SK-N-SH treated with all-trans-retinoic acid at 6 μM for 48 hours (cell line): ENCODE data around the gene CNPY3.

Source experiments
- ARNTL ChIP-seq: fragments of 450-650 bp; formaldehyde crosslinking; IDR thresholded peaks from 2 replicates; pipeline ENCODE4 v1.5.0; 2020; ENCODE audit warnings: low read depth, mild to moderate bottlenecking, moderate library complexity, borderline replicate concordance
- BACH2 ChIP-seq: fragments of 250-450 bp; sonication (Bioruptor Pico); IDR thresholded peaks from 2 replicates; pipeline ENCODE4 v1.9.0; 2021; ENCODE audit warnings: mild to moderate bottlenecking, borderline replicate concordance
- GLIS3 ChIP-seq: fragments of 250-450 bp; sonication (Bioruptor Pico); IDR thresholded peaks from 2 replicates; pipeline ENCODE4 v1.5.0; 2020; ENCODE audit warnings: mild to moderate bottlenecking, moderate library complexity
- ISL1 ChIP-seq: fragments of 250-450 bp; sonication (Bioruptor Pico); IDR thresholded peaks from 2 replicates; pipeline ENCODE4 v2.1.2; 2022; ENCODE audit warnings: mild to moderate bottlenecking, moderate library complexity
- RARB ChIP-seq: fragments of 250-450 bp; sonication (Bioruptor Pico); IDR thresholded peaks from 2 replicates; pipeline ENCODE4 v1.8.0; 2021; ENCODE audit warnings: mild to moderate bottlenecking, moderate library complexity
- SNAI2 ChIP-seq: fragments of 250-450 bp; sonication (Bioruptor Pico); IDR thresholded peaks from 2 replicates; pipeline ENCODE4 v1.5.0; 2020; ENCODE audit warnings: mild to moderate bottlenecking, moderate library complexity
- ZFP3 ChIP-seq: fragments of 250-450 bp; sonication (Bioruptor Pico); IDR thresholded peaks from 2 replicates; pipeline ENCODE4 v1.5.0; 2020; ENCODE audit warnings: mild to moderate bottlenecking, moderate library complexity
- ZFP30 ChIP-seq: fragments of 450-650 bp; formaldehyde crosslinking; IDR thresholded peaks from 2 replicates; pipeline ENCODE4 v1.5.0; 2022; ENCODE audit warnings: mild to moderate bottlenecking, moderate library complexity
- ZNF565 ChIP-seq: fragments of 450-650 bp; formaldehyde crosslinking; conservative IDR thresholded peaks from 2 replicates; pipeline ENCODE4 v1.5.0; 2020; ENCODE audit warnings: low read depth, mild to moderate bottlenecking, moderate library complexity
- TF ChIP-seq, protein P1 (sequence below): fragments of 250-450 bp; sonication (Bioruptor Pico); IDR thresholded peaks from 2 replicates; pipeline ENCODE4 v1.8.0; 2020; ENCODE audit warnings: mild to moderate bottlenecking, moderate library complexity, borderline replicate concordance
- TF ChIP-seq, protein P2 (sequence below): fragments of 250-450 bp; sonication (Bioruptor Pico); IDR thresholded peaks from 2 replicates; pipeline ENCODE4 v1.5.0; 2020; ENCODE audit warnings: mild to moderate bottlenecking, moderate library complexity

GRCh38 chr6:42987533-42988451, 58.5 kb downstream of the CNPY3 start:
- TF ChIP-seq ZFP30 (CRISPR knock-in tag) (no peak), ISL1 (CRISPR knock-in tag) (no peak), RARB (CRISPR knock-in tag) (no peak), ZFP3 (no peak), ARNTL (CRISPR knock-in tag) (no peak), SNAI2 (no peak), BACH2 (no peak), GLIS3 (no peak), ZNF565 (CRISPR knock-in tag) (no peak)
- TF ChIP-seq, protein P1, sequence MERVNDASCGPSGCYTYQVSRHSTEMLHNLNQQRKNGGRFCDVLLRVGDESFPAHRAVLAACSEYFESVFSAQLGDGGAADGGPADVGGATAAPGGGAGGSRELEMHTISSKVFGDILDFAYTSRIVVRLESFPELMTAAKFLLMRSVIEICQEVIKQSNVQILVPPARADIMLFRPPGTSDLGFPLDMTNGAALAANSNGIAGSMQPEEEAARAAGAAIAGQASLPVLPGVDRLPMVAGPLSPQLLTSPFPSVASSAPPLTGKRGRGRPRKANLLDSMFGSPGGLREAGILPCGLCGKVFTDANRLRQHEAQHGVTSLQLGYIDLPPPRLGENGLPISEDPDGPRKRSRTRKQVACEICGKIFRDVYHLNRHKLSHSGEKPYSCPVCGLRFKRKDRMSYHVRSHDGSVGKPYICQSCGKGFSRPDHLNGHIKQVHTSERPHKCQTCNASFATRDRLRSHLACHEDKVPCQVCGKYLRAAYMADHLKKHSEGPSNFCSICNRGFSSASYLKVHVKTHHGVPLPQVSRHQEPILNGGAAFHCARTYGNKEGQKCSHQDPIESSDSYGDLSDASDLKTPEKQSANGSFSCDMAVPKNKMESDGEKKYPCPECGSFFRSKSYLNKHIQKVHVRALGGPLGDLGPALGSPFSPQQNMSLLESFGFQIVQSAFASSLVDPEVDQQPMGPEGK, result no peak
- TF ChIP-seq, protein P2, sequence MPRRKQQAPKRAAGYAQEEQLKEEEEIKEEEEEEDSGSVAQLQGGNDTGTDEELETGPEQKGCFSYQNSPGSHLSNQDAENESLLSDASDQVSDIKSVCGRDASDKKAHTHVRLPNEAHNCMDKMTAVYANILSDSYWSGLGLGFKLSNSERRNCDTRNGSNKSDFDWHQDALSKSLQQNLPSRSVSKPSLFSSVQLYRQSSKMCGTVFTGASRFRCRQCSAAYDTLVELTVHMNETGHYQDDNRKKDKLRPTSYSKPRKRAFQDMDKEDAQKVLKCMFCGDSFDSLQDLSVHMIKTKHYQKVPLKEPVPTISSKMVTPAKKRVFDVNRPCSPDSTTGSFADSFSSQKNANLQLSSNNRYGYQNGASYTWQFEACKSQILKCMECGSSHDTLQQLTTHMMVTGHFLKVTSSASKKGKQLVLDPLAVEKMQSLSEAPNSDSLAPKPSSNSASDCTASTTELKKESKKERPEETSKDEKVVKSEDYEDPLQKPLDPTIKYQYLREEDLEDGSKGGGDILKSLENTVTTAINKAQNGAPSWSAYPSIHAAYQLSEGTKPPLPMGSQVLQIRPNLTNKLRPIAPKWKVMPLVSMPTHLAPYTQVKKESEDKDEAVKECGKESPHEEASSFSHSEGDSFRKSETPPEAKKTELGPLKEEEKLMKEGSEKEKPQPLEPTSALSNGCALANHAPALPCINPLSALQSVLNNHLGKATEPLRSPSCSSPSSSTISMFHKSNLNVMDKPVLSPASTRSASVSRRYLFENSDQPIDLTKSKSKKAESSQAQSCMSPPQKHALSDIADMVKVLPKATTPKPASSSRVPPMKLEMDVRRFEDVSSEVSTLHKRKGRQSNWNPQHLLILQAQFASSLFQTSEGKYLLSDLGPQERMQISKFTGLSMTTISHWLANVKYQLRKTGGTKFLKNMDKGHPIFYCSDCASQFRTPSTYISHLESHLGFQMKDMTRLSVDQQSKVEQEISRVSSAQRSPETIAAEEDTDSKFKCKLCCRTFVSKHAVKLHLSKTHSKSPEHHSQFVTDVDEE (CRISPR knock-in tag), result no peak
